GM12878 (cell line): ENCODE results near the gene NKAIN2. TPM values are rescaled to one million over a fixed set of nuclear protein-coding genes. Genes with fewer than 3 reads are reported as not detected.

Experiments
- ATAC-seq: fragments of 200-7000 bp; cut with Tn5 transposase; 3 replicates; pipeline ENCODE4 v1.9.1; 2020; ENCODE audit warnings: mild to moderate bottlenecking, moderate library complexity
- BruUV-seq: library from RNA; stranded (reverse); fragments of 400-500 nt; replicated peaks from 2 replicates; lab custom pipeline; 2021; lab: Mats Ljungman, UMichigan
- CTCF ChIA-PET: fragments of 300-600 bp; sonication (Branson Sonifier 250); formaldehyde crosslinking; extraction: SDS; loops from one replicate; lab custom pipeline; 2021; ENCODE audit warnings: inconsistent platforms; lab: Yijun Ruan, JAX
- POLR2A ChIA-PET: fragments of 350-600 bp; formaldehyde crosslinking; extraction: SDS; loops from one replicate; lab custom pipeline; 2021; ENCODE audit warnings: inconsistent platforms; lab: Charles Lee
- RAD21 ChIA-PET: fragments of 300-600 bp; sonication (Branson Sonifier 250); formaldehyde crosslinking; loops from one replicate; lab custom pipeline; 2023; ENCODE audit warnings: antibody characterized with exemption; ENCODE audit not compliant: unreplicated experiment; lab: Charles Lee
- SMC1A ChIA-PET: fragments of 300-600 bp; sonication (Branson Sonifier 250); formaldehyde crosslinking; loops from one replicate; lab custom pipeline; 2023; ENCODE audit not compliant: unreplicated experiment, uncharacterized antibody; lab: Charles Lee
- DNase-seq: peaks from one replicate; pipeline ENCODE4 v3.0.0-alpha.2; 2011; ENCODE audit warnings: low read depth, low spot score
- FAIRE-seq: peaks from 3 replicates; lab custom pipeline; 2011; peaks lifted over from hg19 to GRCh38; lab: Jason Lieb, UNC
- H2AFZ ChIP-seq: 2 replicates; pipeline ENCODE4 v1.6.0; 2011; ENCODE audit warnings: low read depth, low read length, control low read depth; ENCODE audit not compliant: control insufficient read depth
- H3K27ac ChIP-seq: 2 replicates; pipeline ENCODE4 v1.5.1; 2011; ENCODE audit warnings: control low read depth; ENCODE audit not compliant: control insufficient read depth, insufficient read depth
- H3K27me3 ChIP-seq, 2 experiments: replicated peaks in 1 of 2; 2 replicates each; pipeline versions ENCODE4 v1.6.0 to v1.6.1; 2011; ENCODE audit warnings: low read length in 1 of 2; ENCODE audit not compliant: control insufficient read depth in 2 of 2, insufficient read depth in 2 of 2
- H3K36me3 ChIP-seq, 2 experiments: 2 replicates each; pipeline ENCODE4 v1.5.1; 2011; ENCODE audit warnings: low read length in 1 of 2; ENCODE audit not compliant: control insufficient read depth in 2 of 2, insufficient read depth in 2 of 2
- H3K4me1 ChIP-seq: 2 replicates; pipeline ENCODE4 v1.6.1; 2011; ENCODE audit warnings: mild to moderate bottlenecking, low read length, moderate library complexity, mixed read lengths; ENCODE audit not compliant: control insufficient read depth, insufficient read depth
- H3K4me2 ChIP-seq: 2 replicates; pipeline ENCODE4 v1.6.0; 2011; ENCODE audit warnings: control low read depth; ENCODE audit not compliant: control insufficient read depth, insufficient read depth
- H3K4me3 ChIP-seq: fragments of 200-600 bp; sonication (generic); 2 replicates; pipeline ENCODE4 v1.5.1; 2016
- H3K79me2 ChIP-seq: 2 replicates; pipeline ENCODE4 v1.6.0; 2011; ENCODE audit warnings: low read length; ENCODE audit not compliant: control insufficient read depth, insufficient read depth
- H3K9ac ChIP-seq: 2 replicates; pipeline ENCODE4 v1.8.0; 2011; ENCODE audit warnings: low read length, control low read depth, mixed read lengths; ENCODE audit not compliant: control insufficient read depth, insufficient read depth
- H3K9me3 ChIP-seq: replicated peaks from 3 replicates; pipeline ENCODE4 v1.5.1; 2011; ENCODE audit warnings: mild to moderate bottlenecking, low read length; ENCODE audit not compliant: control insufficient read depth, insufficient read depth
- H4K20me1 ChIP-seq: 2 replicates; pipeline ENCODE4 v1.6.0; 2011; ENCODE audit not compliant: control insufficient read depth, insufficient read depth
- BRCA1 ChIP-seq: IDR thresholded peaks from 2 replicates; pipeline ENCODE4 v1.6.1; 2011; ENCODE audit warnings: low read depth, low read length, improper control_type of control experiment
- EGR1 ChIP-seq, 2 experiments: IDR thresholded peaks; 1 replicate in 1 of 2; 2 replicates in 1 of 2; pipeline ENCODE4 v1.6.1; 2011 to 2012; ENCODE audit warnings: low read depth in 2 of 2, low read length in 2 of 2, borderline replicate concordance in 1 of 2, mild to moderate bottlenecking in 1 of 2, moderate library complexity in 1 of 2
- HDAC6 ChIP-seq: fragments of 200-600 bp; sonication (generic); IDR thresholded peaks from one replicate; pipeline ENCODE4 v1.8.0; 2017; ENCODE audit warnings: antibody characterized with exemption; ENCODE audit not compliant: unreplicated experiment
- IRF3 ChIP-seq: fragments of 450-650 bp; IDR thresholded peaks from 2 replicates; pipeline ENCODE4 v1.6.1; 2014; ENCODE audit warnings: mild to moderate bottlenecking
- USF1 ChIP-seq: IDR thresholded peaks from 2 replicates; pipeline ENCODE4 v1.6.1; 2011; ENCODE audit warnings: borderline replicate concordance, low read depth, mild to moderate bottlenecking, moderate library complexity, mixed read lengths, low read length; ENCODE audit not compliant: insufficient read depth; ENCODE audit errors: extremely low read length
- WGBS: methylation state at CpG from one replicate; pipeline ENCODE4 v1.1.6; 2016; ENCODE audit warnings: low lambda C conversion rate; ENCODE audit not compliant: insufficient replicate concordance, insufficient coverage; ENCODE audit errors: missing lambda C conversion rate; 5-methylcytosine and 5-hydroxymethylcytosine counted together
- in situ Hi-C: fragments of 300-500 bp; cut with MboI; formaldehyde crosslinking; loops from 9 replicates; pipeline ENCODE4 v1.14.3; 2018; ENCODE audit warnings: mixed read lengths
- intact Hi-C: fragments of 100-400 bp; cut with micrococcal nuclease; formaldehyde crosslinking; loops from one replicate; pipeline ENCODE4 v1.14.2; 2022; ENCODE audit not compliant: unreplicated experiment
- polyA plus RNA-seq, 11 experiments: library from polyadenylated mRNA; depleted of rRNA in 4 of 11; unstranded in 6 of 11; stranded (reverse) in 5 of 11; fragments of >200 nt; fragmentation: Nextera tagmentation in 4 of 11; fragmentation: Illumina TruSeq in 1 of 11; extraction: Ambion mirVana in 4 of 11; extraction: Trizol in 1 of 11; gene quantifications; 1 replicate in 1 of 11; 2 replicates in 10 of 11; pipeline versions ENCODE4 v1.2.1 to v1.2.3, GENCODE V29; 2011 to 2016; ENCODE audit warnings: inconsistent platforms in 2 of 11, missing spikeins in 2 of 11, low read depth in 1 of 11
- total RNA-seq, 4 experiments: library from RNA; depleted of rRNA in 3 of 4; stranded (reverse); fragments of >200 nt in 3 of 4; fragmentation: Illumina TruSeq in 1 of 4; extraction: Trizol in 1 of 4; gene quantifications; 2 replicates each; pipeline versions ENCODE4 v1.2.1 to v1.2.3, GENCODE V29; 2013 to 2021

The NKAIN2 gene
- total and polyA plus RNA-seq, 10 of the 15 experiments (the other 5 are each of a cell fraction or from before 2014, with no cell fraction given): not detected

GRCh38 chr6:124334359-124334758 is 530.7 kb downstream of the NKAIN2 start:
- in situ Hi-C loops: no loop called here
- Histone ChIP-seq H4K20me1 (no peaks in the 10 kb centered on the region), H2AFZ (no peak overlapping the region), H3K9ac (no peak overlapping the region), H3K27ac (no peak overlapping the region), H3K79me2 (no peaks in the 10 kb centered on the region), H3K4me2 (no peak overlapping the region), H3K9me3 (no peaks in the 10 kb centered on the region), H3K27me3 (no peaks in the 10 kb centered on the region), H3K36me3 (no peaks in the 10 kb centered on the region), H3K4me3 (no peak overlapping the region), H3K4me1 (no peaks in the 10 kb centered on the region)
- no peak for DNase-seq
- 24% methylated on average over 4 of the region's 4 CpGs for WGBS
- intact Hi-C loops: no loop called here
- ATAC-seq: no peak
- POLR2A ChIA-PET: no interaction called here
- TF ChIP-seq BRCA1: no peak
- no peak for TF ChIP-seq EGR1 (IDR thresholded peaks at IDR 0.05; ENCODE audit: borderline replicate concordance in 1 of 2, low read depth in 2 of 2, low read length in 2 of 2)
- no peak for TF ChIP-seq HDAC6
- TF ChIP-seq USF1: no peak
- no peak for TF ChIP-seq IRF3
- FAIRE-seq: no peak
- CTCF ChIA-PET: no interaction called here
- RAD21 ChIA-PET: no interaction called here
- SMC1A ChIA-PET: no interaction called here
- no TSS peak for BruUV-seq
